OCI-LY7 (cell line): ENCODE results near the gene DHCR24.

Experiments
- EZH2phosphoT487 ChIP-seq: fragments of 200-600 bp; sonication (generic); IDR thresholded peaks from 2 replicates; pipeline ENCODE4 v1.6.1; 2018; ENCODE audit warnings: low read depth, borderline replicate concordance, mild to moderate bottlenecking, mixed run types, antibody characterized with exemption, low read length, moderate library complexity, mixed read lengths
- TF ChIP-seq, protein P1 (sequence below): fragments of 200-600 bp; sonication (generic); conservative IDR thresholded peaks from 2 replicates; pipeline ENCODE4 v1.5.1; 2014; ENCODE audit warnings: mild to moderate bottlenecking, antibody characterized with exemption, low read length, moderate library complexity, mixed read lengths

DNA sequence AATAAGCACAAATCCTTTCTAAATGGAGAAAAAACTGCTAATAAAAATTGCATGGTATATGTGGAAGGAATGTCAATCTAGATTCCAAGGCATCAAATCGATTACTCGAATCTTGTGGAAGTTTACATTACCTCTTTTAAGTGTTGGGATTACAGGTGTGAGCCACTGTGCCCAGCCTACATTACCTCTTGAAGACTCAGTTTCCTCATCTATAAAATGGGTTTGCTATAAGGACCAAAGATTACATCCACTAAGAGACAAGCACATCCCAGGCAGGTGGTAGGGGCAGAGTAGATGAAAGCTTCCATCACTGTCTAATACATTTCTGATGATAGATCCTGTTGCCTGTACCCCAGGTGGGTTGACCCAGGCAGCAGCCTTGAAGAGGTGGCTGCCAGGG lies 16.1 kb downstream of the DHCR24 start:
- TF ChIP-seq, protein P1, sequence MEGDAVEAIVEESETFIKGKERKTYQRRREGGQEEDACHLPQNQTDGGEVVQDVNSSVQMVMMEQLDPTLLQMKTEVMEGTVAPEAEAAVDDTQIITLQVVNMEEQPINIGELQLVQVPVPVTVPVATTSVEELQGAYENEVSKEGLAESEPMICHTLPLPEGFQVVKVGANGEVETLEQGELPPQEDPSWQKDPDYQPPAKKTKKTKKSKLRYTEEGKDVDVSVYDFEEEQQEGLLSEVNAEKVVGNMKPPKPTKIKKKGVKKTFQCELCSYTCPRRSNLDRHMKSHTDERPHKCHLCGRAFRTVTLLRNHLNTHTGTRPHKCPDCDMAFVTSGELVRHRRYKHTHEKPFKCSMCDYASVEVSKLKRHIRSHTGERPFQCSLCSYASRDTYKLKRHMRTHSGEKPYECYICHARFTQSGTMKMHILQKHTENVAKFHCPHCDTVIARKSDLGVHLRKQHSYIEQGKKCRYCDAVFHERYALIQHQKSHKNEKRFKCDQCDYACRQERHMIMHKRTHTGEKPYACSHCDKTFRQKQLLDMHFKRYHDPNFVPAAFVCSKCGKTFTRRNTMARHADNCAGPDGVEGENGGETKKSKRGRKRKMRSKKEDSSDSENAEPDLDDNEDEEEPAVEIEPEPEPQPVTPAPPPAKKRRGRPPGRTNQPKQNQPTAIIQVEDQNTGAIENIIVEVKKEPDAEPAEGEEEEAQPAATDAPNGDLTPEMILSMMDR = no peak
- TF ChIP-seq EZH2phosphoT487 = no peak
